RWPE1 (cell line): Measurements from ENCODE around the gene KCNG4.
A peak's percentile ranks its signal among the peaks of the same experiment; 100 is the strongest.

Experiments
- CTCF ChIA-PET: fragments of 350-600 bp; sonication (Branson Sonifier 250); formaldehyde crosslinking; extraction: SDS; loops from one replicate; lab custom pipeline; 2021; lab: Yijun Ruan, JAX
- POLR2A ChIA-PET: fragments of 400-600 bp; formaldehyde crosslinking; extraction: SDS; loops from one replicate; lab custom pipeline; 2020; ENCODE audit warnings: antibody characterized with exemption; ENCODE audit not compliant: low non-redundant PET; lab: Yijun Ruan, JAX
- DNase-seq: peaks from one replicate; pipeline ENCODE4 v3.0.0; 2012; ENCODE audit warnings: low spot score
- H3K27ac ChIP-seq: fragments of 450-650 bp; 2 replicates; pipeline ENCODE4 v1.5.1; 2017
- TF ChIP-seq, protein P1 (sequence below): fragments of 450-650 bp; conservative IDR thresholded peaks from 2 replicates; pipeline ENCODE4 v1.5.1; 2017; ENCODE audit warnings: low read depth, mild to moderate bottlenecking

KCNG4 gene

DNA sequence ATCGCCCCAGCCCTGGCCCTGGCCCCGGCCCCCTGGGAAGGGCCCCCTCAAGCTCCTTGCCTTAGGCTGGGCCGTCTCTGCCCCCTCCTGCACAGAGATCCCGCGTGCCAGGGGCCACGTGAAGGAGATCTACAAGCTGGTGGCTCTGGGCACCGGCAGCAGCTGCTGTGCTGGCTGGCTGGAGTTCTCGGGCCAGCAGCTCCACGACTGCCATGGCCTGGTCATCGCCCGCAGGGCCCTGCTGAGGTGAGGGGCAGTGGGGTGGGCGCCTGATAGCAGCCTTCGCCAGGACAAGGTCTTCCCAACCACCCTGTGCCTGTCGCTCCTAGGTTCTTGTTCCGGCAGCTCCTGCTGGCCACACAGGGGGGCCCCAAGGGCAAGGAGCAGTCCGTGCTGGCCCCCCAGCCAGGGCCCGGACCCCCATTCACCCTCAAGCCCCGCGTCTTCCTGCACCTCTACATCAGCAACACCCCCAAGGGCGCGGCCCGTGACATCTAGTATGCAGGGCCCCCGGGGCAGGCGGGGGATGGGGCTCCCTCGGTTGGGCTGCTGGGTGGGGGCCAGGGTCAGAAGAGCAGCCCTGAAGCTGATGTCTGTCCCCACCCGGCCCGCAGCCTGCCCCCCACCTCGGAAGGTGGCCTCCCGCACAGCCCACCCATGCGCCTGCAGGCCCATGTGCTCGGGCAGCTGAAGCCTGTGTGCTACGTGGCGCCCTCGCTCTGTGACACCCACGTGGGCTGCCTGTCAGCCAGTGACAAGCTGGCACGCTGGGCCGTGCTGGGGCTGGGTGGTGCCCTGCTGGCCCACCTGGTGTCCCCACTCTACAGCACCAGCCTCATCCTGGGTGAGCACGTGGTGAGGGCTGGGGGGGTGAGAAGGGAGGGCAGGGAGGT, 44.4 kb downstream of the KCNG4 start:
- CTCF ChIA-PET: interaction anchor here (0.6 to 2.8 kb wide), 2 partner anchors 9 to 80 kb away, joined by 3 to 15 read pairs; partner anchors contain the start of gene TAF1C
- TF ChIP-seq, protein P1, sequence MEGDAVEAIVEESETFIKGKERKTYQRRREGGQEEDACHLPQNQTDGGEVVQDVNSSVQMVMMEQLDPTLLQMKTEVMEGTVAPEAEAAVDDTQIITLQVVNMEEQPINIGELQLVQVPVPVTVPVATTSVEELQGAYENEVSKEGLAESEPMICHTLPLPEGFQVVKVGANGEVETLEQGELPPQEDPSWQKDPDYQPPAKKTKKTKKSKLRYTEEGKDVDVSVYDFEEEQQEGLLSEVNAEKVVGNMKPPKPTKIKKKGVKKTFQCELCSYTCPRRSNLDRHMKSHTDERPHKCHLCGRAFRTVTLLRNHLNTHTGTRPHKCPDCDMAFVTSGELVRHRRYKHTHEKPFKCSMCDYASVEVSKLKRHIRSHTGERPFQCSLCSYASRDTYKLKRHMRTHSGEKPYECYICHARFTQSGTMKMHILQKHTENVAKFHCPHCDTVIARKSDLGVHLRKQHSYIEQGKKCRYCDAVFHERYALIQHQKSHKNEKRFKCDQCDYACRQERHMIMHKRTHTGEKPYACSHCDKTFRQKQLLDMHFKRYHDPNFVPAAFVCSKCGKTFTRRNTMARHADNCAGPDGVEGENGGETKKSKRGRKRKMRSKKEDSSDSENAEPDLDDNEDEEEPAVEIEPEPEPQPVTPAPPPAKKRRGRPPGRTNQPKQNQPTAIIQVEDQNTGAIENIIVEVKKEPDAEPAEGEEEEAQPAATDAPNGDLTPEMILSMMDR: no peak
- DNase-seq: no peak
- H3K27ac ChIP-seq: no peak overlapping the region
- POLR2A ChIA-PET: interaction anchor here (0.6 kb wide), 1 partner anchor 42 kb away, joined by 3 read pairs; no protein-coding TSS in a partner anchor

DNA sequence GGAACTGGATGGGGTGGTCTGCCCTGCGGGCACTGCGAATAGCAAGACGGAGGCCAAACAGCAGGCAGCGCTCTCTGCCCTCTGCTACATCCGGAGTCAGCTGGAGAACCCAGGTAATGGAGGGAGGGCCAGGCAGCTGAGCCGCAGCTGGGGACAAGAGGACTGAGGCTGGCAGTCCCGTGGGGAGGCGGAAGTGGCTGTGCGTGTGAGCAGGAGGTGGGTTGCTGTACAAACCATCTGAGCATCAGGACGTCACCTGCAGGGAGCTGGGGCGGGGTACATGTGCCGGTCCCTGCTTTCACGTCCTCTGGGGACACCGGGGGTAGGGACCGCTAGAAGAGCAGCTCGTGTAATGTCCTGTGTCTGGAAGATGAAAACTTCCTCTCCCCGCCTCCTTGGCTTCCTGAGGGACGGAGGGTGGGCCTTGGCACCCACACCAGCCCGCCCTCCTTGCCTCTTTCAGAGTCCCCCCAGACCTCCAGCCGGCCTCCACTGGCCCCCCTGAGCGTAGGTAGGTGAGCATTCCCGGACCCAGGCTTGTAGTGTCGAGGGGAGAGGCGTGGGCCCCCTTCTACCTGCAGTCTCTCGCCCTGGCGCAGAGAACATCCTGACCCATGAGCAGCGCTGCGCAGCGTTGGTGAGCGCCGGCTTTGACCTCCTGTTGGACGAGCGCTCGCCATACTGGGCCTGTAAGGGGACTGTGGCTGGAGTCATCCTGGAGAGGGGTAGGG, 45.2 kb downstream of the KCNG4 start:
- DNase-seq: no peak
- no peak overlapping the region for H3K27ac ChIP-seq
- POLR2A ChIA-PET: interaction anchor here (0.6 kb wide), 1 partner anchor 43 kb away, joined by 3 read pairs; no protein-coding TSS in a partner anchor
- TF ChIP-seq, protein P1: no peak
- CTCF ChIA-PET: interaction anchor here (2.8 kb wide), 1 partner anchor 8 kb away, joined by 15 read pairs; the partner anchor contains the start of gene TAF1C

DNA sequence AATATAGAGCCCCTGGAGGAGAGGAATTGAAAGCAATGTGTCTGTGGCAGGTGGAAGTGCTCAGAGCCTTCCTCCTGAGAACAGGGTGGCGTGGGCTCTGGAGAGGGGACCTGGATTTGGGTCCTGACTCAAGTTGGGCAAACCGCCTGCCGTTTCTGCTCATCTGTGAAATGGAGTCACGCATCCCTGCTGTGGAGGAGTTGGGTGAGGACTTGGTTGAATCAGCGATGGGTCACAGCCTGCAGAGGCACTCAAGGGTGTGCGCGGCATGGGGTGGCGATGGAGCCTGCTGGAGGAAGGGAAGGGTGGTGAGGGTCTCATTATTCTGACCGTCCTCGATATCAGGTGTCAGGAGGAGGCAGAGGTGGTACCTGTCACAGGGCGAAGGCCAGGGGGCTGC, 45.8 kb downstream of the KCNG4 start:
- CTCF ChIA-PET: no interaction called here
- H3K27ac ChIP-seq: no peak overlapping the region
- POLR2A ChIA-PET: no interaction called here
- TF ChIP-seq, protein P1: no peak
- no peak for DNase-seq

DNA sequence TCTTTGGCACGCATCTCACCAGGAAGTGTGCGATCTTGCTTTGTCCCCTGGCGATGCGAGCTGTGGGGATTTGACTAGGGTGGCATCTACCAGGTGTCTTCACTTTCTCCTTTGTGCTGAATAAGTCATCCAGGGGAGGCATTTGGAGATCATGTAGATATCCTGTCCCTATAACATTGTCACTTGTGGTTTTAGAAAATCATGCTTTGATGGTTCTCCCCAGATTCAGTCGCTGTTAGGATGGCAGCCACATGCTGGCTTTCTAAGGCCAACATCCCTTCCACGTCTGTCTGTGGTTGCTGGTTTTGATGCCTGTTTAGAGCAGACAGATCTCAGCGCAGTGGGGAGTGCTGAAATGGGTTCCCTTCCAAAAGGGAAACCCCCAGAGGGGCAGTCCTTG, 46.3 kb downstream of the KCNG4 start:
- no peak for DNase-seq
- H3K27ac ChIP-seq: no peak overlapping the region
- TF ChIP-seq, protein P1: no peak
- POLR2A ChIA-PET: no interaction called here
- CTCF ChIA-PET: no interaction called here

DNA sequence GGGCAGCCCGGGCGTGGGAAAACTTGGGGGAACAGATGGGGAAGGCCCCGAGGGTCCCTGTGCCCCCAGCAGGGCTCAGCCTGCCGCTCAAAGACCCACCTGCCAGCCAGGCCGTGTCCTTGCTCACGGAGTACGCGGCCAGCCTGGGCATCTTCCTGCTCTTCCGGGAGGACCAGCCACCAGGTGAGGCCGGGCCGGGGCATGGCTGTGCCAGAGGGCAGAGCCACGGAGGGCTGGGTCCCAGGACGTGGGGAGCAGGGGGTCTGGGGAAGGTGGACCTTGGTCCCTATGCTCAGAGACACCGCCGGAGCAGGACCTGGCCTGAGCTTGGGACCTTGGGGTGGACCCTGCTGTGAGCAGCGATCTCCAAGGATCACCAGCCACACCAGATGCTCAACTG, 48.3 kb downstream of the KCNG4 start:
- TF ChIP-seq, protein P1: no peak
- no peak overlapping the region for H3K27ac ChIP-seq
- no peak for DNase-seq
- CTCF ChIA-PET: interaction anchor here (0.5 kb wide), 1 partner anchor 108 kb away, joined by 3 read pairs; no protein-coding TSS in a partner anchor
- POLR2A ChIA-PET: no interaction called here

DNA sequence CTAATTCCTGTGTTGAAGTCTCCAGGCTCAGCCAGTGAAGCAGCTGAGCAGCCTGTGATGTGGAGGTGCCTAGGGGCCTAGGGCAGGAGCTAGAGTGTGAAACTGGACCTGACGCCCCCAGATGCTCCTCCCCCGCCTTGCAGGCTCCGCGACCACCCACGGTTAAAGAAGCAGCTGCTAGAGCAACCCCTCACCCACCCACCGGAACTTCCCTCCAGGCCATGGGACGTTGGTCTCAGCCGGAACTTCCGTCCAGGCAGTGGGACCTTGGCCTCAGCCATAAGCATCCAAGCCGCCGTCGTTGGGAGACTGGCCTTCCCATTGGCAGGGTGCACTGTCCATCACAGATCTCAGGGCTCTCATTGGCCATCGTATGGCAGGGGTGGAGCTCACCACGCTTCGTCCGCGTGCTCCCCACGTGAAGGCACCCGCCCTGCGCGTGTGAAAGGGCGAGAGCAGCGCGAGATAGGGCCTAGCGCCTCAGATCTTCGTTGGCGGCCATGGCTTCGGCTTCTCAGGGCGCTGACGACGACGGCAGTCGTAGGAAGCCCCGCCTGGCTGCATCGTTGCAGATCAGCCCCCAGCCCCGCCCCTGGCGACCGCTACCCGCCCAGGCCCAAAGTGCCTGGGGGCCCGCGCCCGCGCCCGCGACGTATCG, 49.0 kb downstream of the KCNG4 start, which contains the start of gene ADAD2:
TSS of gene ADAD2 (plus strand) at position 427 of the 658 bp plus-strand sequence. CDS start at position 501, 74 bp downstream.
- ChIA-PET POLR2A (no interaction called here), CTCF (no interaction called here)
- DNase-seq: peak; percentile 35
- TF ChIP-seq, protein P1: no peak
- H3K27ac ChIP-seq: no peak within 1 kb of the TSS
